ENCODE data around the gene KCNJ12. TPM values are rescaled to one million over a fixed set of nuclear protein-coding genes. Genes with fewer than 3 reads are reported as not detected.
A peak's percentile ranks its signal among the peaks of the same experiment; 100 is the strongest.
"Not testable (repeated sequence)": the region's sequence is repeated elsewhere in the genome, so short reads cannot be mapped to it uniquely, and the experiment has no call there.

Gene KCNJ12
- total RNA-seq (2014; rRNA removed; shearing (Covaris generic)), result 5.1 and 7.6 TPM in 2 replicates

GRCh38 chr17:21376081-21376758 lies at the start of gene KCNJ12:
TSS of gene KCNJ12 (plus strand) at chr17:21376357. CDS start at chr17:21415343, 38,986 bp downstream.
- Histone ChIP-seq H3K36me3 (replicated peaks; ENCODE audit: control insufficient read depth, insufficient read depth, low read length) (no peaks in the 10 kb centered on the region), H3K27me3 (ENCODE audit: control insufficient read depth, insufficient read depth, low read length) (peaks cover 38% of the 10 kb centered on the region), H3K4me3 (ENCODE audit: insufficient read depth, low read depth, low read length) (peak within 1 kb of the TSS; percentile 65)
- DNase-seq, result peak; percentile 95

DNA sequence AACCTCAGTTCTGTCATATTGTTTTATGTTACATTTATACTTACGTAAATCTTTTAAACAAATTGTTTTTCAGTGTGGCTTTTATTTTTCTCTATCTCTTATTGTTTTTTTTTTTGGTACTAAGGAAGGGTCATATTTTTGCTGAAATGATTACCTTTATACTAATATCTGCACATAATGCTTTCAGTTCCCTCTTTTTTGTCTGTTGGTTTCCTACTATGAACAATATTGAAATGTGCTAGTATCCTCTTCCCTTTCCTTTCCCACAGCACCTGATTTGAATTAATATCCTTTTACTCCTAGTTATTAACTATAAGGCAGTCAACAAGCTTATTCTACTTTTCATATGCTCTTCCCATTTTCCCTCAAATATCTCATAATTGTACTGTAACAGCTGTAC lies 48.2 kb upstream of the KCNJ12 start:
- not testable (repeated sequence) for H3K36me3 ChIP-seq (replicated peaks; ENCODE audit: control insufficient read depth, insufficient read depth, low read length); H3K27me3 ChIP-seq (ENCODE audit: control insufficient read depth, insufficient read depth, low read length); H3K4me3 ChIP-seq (ENCODE audit: insufficient read depth, low read depth, low read length); DNase-seq

- H3K4me3 ChIP-seq (ENCODE audit: insufficient read depth, low read depth, low read length); H3K36me3 ChIP-seq (replicated peaks; ENCODE audit: control insufficient read depth, insufficient read depth, low read length); DNase-seq; H3K27me3 ChIP-seq (ENCODE audit: control insufficient read depth, insufficient read depth, low read length): not testable (repeated sequence)
Observed at GRCh38 chr17:21328778-21329177, 47.4 kb upstream of the KCNJ12 start.

DNA sequence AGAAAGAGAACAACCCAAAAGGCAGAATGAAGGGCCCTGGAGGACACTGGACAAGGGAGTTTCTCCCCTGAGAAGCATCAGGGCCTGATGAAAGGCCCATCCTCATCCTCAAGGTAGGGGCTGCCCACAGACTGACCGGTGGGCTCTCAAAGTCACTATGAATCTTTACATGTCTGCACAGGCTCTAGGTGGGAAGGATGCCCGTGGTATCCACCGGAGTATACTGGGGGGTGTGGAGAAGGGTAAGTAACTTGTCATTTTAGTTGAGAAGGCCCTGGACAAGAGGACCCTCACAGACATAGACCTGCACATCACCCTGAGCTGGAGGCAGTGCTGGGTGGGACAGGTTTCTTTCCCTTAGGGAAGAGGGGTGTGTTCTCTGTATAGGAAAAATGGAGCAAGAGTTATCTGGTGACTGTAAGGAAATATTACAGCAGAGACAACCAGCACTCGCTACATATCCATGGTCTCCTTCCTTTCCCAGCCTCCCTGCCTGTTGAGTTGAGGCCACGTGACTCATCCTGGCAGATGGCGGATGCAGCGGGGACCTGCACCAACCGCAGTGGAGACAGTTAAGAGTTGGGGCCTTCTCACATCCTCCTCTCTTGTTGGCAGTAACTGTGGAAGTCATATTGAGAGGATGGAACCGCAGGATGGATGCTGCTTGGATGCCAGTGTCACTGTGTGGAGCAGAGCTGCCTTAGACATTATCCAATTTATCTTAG lies 45.6 kb upstream of the KCNJ12 start:
- DNase-seq, result no peak
- no peaks in the 10 kb centered on the region for H3K36me3 ChIP-seq (replicated peaks; ENCODE audit: control insufficient read depth, insufficient read depth, low read length)
- H3K27me3 ChIP-seq (ENCODE audit: control insufficient read depth, insufficient read depth, low read length), result no peaks in the 10 kb centered on the region
- H3K4me3 ChIP-seq (ENCODE audit: insufficient read depth, low read depth, low read length), result no peak overlapping the region

GRCh38 chr17:21336541-21337294 lies 39.4 kb upstream of the KCNJ12 start:
- not testable (repeated sequence) for H3K27me3 ChIP-seq (ENCODE audit: control insufficient read depth, insufficient read depth, low read length); H3K4me3 ChIP-seq (ENCODE audit: insufficient read depth, low read depth, low read length); H3K36me3 ChIP-seq (replicated peaks; ENCODE audit: control insufficient read depth, insufficient read depth, low read length); DNase-seq

DNA sequence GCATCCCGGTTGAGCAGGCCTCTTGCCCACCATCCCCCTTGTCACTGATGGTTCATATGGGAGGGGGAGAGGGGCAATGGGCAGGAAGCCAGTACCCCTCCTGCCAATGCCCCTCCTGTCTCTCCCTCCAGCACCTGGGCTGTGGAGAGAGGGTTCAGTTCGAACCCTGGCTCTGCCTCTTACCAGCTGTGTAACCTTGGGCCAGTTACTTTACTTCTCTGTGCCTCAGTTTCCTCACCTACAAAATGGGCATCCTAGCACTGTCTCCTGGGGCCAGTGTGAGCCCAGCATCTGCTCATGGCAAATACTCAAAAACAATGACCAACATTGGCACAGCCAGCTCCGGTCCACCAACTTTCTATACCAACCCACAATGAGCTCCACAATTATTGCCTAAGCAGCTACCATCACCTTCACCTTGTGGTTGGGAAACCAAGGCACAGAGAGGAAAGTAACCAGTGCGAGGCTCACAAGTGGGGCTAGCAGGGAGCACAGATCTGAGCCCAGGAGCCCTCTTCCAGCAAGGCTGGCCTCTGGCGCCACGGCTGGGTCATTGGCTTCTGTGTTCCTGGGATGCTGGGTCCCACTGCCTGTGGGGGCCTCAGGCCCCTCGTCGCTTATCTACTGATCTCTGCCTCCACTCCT lies 38.1 kb upstream of the KCNJ12 start:
- H3K4me3 ChIP-seq (ENCODE audit: insufficient read depth, low read depth, low read length); DNase-seq; H3K36me3 ChIP-seq (replicated peaks; ENCODE audit: control insufficient read depth, insufficient read depth, low read length); H3K27me3 ChIP-seq (ENCODE audit: control insufficient read depth, insufficient read depth, low read length): not testable (repeated sequence)

- H3K36me3 ChIP-seq (replicated peaks; ENCODE audit: control insufficient read depth, insufficient read depth, low read length), result no peaks in the 10 kb centered on the region
- no peak for DNase-seq
- H3K4me3 ChIP-seq (ENCODE audit: insufficient read depth, low read depth, low read length), result no peak overlapping the region
- H3K27me3 ChIP-seq (ENCODE audit: control insufficient read depth, insufficient read depth, low read length), result no peaks in the 10 kb centered on the region
Observed at GRCh38 chr17:21339011-21339410, 37.1 kb upstream of the KCNJ12 start.

- DNase-seq; H3K4me3 ChIP-seq (ENCODE audit: insufficient read depth, low read depth, low read length); H3K36me3 ChIP-seq (replicated peaks; ENCODE audit: control insufficient read depth, insufficient read depth, low read length); H3K27me3 ChIP-seq (ENCODE audit: control insufficient read depth, insufficient read depth, low read length): not testable (repeated sequence)
Observed at GRCh38 chr17:21339571-21339970, 36.6 kb upstream of the KCNJ12 start.

DNA sequence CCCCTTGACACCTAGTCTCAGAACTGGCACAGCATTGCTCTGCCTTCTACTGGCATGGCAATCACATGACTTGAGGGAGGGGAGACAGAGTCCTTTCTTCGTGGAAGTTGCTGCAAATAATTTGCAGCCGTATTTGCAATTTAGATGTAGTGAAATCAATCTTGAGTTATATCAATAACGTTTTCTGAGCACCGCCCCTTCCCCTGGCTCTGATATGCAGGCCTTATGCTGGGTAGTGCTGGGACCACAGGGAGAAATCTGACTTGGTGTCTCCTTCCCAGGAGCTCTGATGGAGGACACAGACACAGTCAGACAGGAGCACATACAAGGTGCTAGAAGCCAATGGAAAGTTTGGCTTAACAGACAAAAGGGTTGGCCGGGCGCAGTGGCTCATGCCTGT lies 35.8 kb upstream of the KCNJ12 start:
- not testable (repeated sequence) for H3K4me3 ChIP-seq (ENCODE audit: insufficient read depth, low read depth, low read length); DNase-seq; H3K27me3 ChIP-seq (ENCODE audit: control insufficient read depth, insufficient read depth, low read length); H3K36me3 ChIP-seq (replicated peaks; ENCODE audit: control insufficient read depth, insufficient read depth, low read length)

DNA sequence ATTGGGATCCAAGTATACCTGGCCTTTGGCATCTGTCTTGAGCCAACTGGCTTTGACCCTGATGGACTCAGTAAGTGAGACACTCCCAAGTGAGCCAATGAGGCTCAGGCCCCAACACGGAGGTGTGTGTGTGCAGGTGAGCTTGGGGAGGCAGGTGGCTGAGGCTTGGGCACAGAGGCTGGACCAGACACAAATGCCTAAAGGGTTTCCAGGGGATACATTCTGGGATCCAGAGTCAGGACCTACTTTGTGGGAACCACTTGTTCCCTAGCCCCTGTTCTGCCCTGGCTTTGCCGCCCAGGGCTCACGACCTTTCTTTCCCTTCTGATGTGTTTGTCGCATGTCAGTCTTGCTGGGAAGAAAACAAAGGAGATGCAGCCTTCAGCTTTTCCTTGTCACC lies 34.9 kb upstream of the KCNJ12 start:
- DNase-seq; H3K36me3 ChIP-seq (replicated peaks; ENCODE audit: control insufficient read depth, insufficient read depth, low read length); H3K4me3 ChIP-seq (ENCODE audit: insufficient read depth, low read depth, low read length); H3K27me3 ChIP-seq (ENCODE audit: control insufficient read depth, insufficient read depth, low read length): not testable (repeated sequence)

- not testable (repeated sequence) for H3K27me3 ChIP-seq (ENCODE audit: control insufficient read depth, insufficient read depth, low read length); H3K4me3 ChIP-seq (ENCODE audit: insufficient read depth, low read depth, low read length); DNase-seq; H3K36me3 ChIP-seq (replicated peaks; ENCODE audit: control insufficient read depth, insufficient read depth, low read length)
Observed at GRCh38 chr17:21341925-21342540, 34.1 kb upstream of the KCNJ12 start.

DNA sequence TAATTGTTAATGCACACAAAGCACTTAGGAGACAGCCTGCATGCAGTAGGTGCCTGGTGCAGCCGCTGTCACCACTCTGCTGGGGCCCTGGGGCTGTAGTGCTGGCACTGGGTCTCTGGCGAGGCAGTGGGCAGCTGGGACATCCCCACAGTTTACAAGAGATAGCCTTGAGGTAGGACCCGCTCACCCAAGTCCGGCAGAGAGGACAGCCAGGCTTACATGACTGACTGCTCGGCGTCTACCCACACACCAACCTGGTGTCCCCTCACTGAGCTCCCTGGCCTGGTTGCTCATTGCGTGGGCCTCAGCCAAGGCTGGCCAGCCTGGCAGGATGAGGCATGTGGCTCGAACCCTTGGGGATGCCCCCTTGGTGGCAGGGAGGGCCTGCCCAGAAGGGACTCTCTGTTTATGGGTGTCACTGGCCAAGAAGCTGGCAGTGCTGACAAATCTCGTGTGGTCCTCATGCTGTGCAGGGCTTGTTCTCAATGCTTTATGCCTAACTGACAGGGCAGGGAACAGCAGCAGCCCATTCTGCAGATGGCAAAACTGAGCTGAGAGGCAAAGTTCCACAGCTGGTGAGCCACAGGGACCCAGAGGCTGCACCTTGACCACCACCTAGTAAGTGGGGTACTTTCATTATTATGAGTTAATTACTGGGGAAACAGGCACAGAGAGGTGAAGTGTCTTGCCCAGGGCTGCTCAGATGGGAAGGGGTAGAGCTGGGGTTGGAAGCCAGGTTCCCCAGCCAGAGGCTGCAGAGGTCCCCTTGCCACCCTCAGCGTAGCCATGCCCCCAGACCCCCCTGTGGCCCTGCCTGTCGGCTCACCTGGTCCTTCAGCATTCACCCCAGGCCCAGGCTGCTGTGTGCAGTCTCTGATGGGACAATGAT lies 32.9 kb upstream of the KCNJ12 start:
- H3K36me3 ChIP-seq (replicated peaks; ENCODE audit: control insufficient read depth, insufficient read depth, low read length); H3K4me3 ChIP-seq (ENCODE audit: insufficient read depth, low read depth, low read length); H3K27me3 ChIP-seq (ENCODE audit: control insufficient read depth, insufficient read depth, low read length); DNase-seq: not testable (repeated sequence)

- not testable (repeated sequence) for H3K36me3 ChIP-seq (replicated peaks; ENCODE audit: control insufficient read depth, insufficient read depth, low read length); H3K27me3 ChIP-seq (ENCODE audit: control insufficient read depth, insufficient read depth, low read length); H3K4me3 ChIP-seq (ENCODE audit: insufficient read depth, low read depth, low read length); DNase-seq
Observed at GRCh38 chr17:21344801-21345200, 31.4 kb upstream of the KCNJ12 start.
